Stomach (tissue), 4 donors: Measurements from ENCODE around the gene ZFYVE9.

Experiments
- CTCF ChIP-seq, 7 experiments: fragments of 450-650 bp in 4 of 7; fragments of 200-600 bp in 3 of 7; sonication (generic) in 3 of 7; IDR thresholded peaks; one replicate each; pipeline ENCODE4 v1.5.1; 2016 to 2019; ENCODE audit warnings: antibody characterized with exemption in 7 of 7, control low read depth in 2 of 7, mild to moderate bottlenecking in 1 of 7
- EP300 ChIP-seq: sonication (generic); formaldehyde crosslinking; IDR thresholded peaks from one replicate; pipeline ENCODE4 v1.6.1; 2017; ENCODE audit warnings: antibody characterized with exemption
- POLR2A ChIP-seq, 4 donors: fragments of 450-650 bp; IDR thresholded peaks; one replicate each; pipeline ENCODE4 v1.6.1; 2016; ENCODE audit warnings: antibody characterized with exemption in 4 of 4, control low read depth in 2 of 4, mild to moderate bottlenecking in 1 of 4, moderate library complexity in 1 of 4
- POLR2AphosphoS5 ChIP-seq, 3 donors: sonication (generic); formaldehyde crosslinking; IDR thresholded peaks; one replicate each; pipeline ENCODE4 v1.6.1; 2016; ENCODE audit warnings: antibody characterized with exemption in 3 of 3

- no peak for TF ChIP-seq CTCF (IDR thresholded peaks at IDR 0.05)
- TF ChIP-seq POLR2A (IDR thresholded peaks at IDR 0.05), result no peak
- no peak for TF ChIP-seq POLR2AphosphoS5 (IDR thresholded peaks at IDR 0.05)
- TF ChIP-seq EP300, result no peak
These were observed 39.4 kb upstream of the ZFYVE9 start for GRCh38 chr1:52102336-52103013.
